HG03196 (cell line): ENCODE results near the gene TROAP.
"Not testable (repeated sequence)": the region's sequence is repeated elsewhere in the genome, so short reads cannot be mapped to it uniquely, and the experiment has no call there.

Source experiments
- ATAC-seq: cut with Tn5 transposase; IDR thresholded peaks from one replicate; pipeline ENCODE4 v1.9.1; 2021; ENCODE audit not compliant: unreplicated experiment

The TROAP gene

DNA sequence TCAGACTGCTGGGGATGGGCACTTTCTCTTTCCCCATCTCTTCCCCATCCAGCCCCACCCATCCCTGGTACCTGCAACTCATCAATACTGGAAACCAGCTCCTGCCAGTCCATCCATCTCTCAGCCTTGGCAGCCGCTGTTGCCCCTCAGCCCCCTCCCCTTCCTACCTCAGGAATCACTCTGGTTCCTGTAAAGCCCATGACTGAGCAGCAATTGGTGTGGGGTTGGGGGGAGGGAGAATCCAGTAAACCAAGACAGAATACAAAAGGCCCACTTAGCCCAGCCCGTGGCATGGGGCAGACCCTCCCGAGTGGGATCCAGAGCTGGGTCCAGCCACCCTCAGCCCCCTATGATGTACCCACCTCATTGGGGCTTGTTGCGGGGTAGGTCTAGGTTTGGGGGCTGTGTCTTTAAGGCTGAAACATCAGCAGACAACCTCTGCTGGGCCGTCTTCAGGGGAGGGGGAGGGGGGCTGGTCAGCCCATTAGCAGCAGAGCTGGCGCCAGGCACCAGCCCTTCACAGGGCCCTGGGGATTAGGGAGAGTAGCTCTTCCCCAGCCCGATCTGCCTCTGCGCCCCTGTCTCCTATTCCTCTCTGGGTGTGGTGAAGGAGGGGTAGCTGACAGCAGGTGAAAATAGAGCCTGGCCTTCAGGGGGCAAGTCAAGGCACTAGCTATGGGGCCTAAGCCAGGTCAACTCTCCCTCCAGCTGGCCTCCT is 28.8 kb upstream of the TROAP start:
- ATAC-seq, result no peak

DNA sequence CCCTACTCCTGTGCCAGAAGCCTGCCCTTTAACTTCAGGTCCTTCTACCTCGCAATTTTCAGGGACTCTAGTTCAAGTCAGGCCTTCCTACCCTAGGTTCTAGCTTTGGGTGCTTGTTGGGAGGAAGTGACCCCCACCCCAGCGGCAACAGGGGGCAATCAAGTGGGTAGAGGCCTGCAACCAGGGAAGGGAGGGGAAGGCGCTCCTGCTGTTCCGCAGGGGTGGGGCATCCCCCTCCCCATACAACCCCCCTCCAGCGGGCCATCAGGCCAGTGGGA is 28.3 kb upstream of the TROAP start:
- ATAC-seq, result no peak

DNA sequence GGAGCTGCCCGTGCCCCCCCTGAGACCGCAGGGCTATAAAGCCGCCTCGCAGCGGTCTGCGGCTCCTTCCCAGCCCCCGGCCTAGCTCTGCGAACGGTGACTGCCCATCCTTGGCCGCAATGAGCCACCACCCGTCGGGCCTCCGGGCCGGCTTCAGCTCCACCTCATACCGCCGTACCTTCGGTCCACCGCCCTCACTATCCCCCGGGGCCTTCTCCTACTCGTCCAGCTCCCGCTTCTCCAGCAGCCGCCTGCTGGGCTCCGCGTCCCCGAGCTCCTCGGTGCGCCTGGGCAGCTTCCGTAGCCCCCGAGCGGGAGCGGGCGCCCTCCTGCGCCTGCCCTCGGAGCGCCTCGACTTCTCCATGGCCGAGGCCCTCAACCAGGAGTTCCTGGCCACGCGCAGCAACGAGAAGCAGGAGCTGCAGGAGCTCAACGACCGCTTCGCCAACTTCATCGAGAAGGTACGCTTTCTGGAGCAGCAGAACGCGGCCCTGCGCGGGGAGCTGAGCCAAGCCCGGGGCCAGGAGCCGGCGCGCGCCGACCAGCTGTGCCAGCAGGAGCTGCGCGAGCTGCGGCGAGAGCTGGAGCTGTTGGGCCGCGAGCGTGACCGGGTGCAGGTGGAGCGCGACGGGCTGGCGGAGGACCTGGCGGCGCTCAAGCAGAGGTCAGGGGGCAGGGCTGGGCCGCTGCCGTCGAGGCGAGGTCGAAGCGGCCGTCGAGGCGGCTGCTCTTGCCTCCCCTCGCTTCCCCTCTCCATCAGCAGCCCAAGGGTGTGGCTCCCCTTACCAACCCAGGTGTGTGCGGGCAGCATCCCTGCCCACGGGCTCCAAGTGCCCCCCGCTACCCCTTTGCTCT is 27.7 kb upstream of the TROAP start, which contains the start of gene PRPH:
PRPH (plus strand) TSS at position 66 of the 855 bp plus-strand sequence; CDS start at position 120, 54 bp downstream.
- ATAC-seq, result no peak

DNA sequence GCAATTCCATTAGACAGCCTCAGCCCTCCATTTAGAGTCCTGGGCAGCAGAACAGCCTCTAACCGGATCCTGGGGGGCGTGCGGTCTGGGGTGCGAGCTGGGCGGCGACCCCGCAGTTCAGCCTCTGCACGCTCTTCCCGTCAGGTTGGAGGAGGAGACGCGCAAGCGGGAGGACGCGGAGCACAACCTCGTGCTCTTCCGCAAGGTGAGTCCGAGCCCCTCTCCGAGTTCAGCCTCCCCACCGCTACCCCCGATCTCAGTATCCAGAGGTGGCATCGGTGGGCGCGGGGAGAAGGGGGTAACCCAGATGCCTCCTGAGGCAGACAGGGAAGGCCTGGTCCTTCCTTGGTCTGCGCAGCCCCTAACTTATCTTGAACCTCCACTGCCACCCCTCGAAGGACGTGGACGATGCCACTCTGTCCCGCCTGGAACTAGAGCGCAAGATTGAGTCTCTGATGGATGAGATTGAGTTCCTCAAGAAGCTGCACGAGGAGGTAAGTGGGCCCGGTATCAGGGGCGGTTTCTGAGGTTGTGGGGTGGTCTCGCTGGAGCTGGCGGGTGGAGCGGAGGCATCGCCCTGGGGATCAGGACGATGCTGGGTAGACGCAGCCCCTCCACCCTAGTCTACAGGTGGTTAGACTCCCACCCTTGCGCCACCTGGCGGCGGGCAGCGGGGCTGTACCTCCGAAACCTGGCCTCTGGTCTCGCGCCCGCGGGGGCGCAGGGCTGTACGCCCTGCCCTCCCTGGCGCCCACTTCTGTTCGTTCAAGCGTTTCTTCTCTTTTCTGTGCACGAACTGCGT is 26.8 kb upstream of the TROAP start:
- no peak for ATAC-seq

DNA sequence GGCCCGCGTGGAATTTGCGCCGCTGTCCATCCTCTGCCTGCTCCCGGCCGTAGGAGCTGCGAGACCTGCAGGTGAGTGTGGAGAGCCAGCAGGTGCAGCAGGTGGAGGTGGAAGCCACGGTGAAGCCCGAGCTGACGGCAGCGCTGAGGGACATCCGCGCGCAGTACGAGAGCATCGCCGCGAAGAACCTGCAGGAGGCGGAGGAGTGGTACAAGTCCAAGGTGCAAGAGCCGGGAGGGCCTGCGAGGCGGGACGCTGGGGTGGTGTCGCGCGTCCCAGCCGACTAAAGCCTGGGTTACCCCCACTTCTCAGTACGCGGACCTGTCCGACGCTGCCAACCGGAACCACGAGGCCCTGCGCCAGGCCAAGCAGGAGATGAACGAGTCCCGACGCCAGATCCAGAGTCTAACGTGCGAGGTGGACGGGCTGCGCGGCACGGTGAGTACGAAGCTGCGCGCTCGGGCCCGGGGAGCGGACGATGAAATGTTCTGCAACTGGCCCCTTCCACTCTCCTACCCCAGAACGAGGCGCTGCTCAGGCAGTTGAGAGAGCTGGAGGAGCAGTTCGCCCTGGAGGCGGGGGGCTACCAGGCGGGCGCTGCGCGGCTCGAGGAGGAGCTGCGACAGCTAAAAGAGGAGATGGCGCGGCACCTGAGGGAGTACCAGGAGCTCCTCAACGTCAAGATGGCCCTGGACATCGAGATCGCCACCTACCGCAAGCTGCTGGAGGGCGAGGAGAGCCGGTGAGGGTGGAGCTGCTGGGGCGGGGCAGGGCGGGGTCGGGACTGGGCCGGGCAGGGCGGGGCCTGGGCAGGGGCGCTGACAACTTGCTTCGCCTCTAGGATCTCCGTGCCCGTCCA is 26.0 kb upstream of the TROAP start:
- no peak for ATAC-seq

DNA sequence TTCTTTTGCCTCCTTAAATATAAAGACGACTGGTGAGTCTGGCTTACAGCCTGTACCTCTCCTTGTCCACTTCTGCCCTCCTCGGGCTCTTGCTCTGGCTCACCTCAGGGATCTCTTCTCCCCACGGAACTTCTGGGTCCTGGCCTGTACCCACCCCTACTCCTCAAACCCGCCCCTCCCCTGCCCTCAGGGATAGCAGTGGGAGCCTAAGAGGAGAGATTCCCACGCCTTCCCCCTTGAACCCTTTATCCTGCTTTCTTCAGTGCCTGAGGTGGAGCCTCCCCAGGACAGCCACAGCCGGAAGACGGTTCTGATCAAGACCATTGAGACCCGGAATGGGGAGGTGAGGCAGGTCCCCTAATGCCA is 25.4 kb upstream of the TROAP start:
- ATAC-seq, result no peak

DNA sequence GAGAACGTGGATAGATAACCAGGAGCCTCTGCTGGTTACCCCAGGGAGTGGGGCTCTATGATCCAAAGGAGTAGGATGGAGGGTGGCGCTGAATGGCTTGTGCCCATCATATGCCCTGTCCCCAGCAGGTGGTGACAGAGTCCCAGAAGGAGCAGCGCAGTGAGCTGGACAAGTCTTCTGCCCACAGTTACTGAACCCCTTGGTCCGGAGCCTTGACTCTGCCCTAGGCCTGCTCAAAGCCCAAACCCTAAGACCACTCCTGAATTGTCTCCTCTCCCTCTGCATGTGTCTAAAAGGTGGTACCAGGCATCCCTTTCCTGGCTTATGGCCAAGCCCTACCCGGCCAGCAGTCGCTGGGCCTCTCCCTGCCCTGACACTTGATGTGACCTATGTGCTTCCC is 24.9 kb upstream of the TROAP start:
- no peak for ATAC-seq

DNA sequence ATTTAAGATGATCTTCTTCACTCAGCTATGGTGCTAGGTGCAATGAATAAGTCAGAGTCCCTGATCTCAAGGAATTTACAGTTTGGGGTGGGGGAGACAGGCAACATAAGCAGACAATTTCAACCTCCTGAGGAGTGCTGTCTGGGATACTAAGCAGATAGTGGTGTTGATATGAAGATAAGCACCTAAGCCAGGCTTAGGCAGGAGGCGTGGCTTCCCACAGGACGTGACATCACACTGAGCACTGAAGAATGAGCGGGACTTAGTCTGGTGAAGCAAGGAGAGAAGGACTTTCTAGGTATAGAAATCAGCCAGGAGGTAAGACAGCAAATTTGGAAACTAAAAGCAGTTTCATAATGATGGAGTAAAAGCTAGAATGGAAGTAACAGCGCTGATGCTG is 21.3 kb upstream of the TROAP start:
- ATAC-seq, result no peak

DNA sequence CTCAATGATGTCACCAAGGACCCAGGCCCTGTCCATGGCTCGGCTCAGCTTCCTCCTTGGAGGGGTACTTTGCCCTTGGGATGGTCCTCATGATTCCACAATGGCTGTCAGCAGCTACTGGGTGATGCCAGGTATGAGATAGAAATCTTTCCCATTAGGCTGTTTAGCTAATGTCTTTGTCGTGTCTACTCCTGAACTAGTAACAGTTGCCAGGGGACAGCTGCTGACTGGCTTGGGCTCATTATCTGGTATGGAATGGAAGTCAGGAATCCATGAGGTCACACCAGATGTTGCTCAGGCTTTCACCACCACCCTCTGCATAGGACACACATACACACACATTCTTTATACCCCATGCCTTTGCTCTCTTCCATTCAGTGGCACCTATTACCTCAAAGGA is 18.9 kb upstream of the TROAP start:
- ATAC-seq, result no peak

DNA sequence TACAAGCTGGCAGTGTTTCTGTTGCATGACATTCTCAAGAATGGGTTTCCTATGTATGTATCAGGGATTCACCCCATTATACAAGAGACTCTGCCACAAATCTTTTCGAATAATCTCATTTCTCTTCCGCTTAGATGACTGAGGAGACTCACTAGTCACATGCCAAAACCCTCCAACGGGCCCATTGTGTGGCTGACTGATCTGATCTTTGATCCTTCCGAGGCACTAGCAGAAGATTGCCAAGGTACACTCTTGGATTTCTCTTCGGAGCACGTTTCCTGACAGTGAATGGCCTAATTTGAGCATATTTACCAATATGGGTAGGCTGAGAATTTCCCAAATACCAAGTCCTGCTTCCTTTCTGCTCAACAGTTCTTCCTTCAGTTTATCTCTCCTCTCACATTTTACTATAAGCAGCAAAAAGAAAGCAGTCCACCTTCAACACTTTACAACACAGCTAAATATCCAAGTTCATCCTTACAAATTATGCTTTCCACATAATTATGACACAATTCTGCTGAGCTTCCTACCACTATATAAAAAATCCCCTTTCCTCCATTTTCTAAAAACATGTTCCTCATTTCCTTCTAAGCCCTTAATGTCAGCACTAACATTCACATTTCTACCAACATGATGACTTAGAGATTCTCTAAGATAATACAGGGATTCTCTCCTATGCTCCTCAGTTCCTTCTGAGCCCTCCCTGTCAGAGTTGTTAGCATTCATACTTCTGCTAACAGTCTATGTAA is 17.1 kb upstream of the TROAP start:
- ATAC-seq, result no peak

DNA sequence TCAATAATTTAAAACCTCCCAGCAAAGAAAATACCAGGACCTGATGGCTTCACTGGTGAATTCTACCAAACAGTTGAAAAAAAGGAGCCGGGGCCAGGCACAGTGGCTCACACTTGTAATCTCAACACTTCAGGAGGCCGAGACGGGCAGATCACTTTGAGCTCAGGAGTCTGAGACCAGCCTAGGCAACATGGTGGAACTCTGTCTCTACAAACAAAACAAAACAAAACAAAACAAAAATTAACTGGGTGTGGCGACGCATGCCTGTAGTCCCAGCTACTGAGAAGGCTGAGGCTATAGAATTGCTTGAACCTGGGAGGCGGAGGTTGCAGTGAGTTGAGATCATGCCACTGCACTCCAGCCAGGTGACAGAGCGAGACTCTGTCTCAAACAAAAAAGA is 13.7 kb upstream of the TROAP start:
- ATAC-seq, result no peak

DNA sequence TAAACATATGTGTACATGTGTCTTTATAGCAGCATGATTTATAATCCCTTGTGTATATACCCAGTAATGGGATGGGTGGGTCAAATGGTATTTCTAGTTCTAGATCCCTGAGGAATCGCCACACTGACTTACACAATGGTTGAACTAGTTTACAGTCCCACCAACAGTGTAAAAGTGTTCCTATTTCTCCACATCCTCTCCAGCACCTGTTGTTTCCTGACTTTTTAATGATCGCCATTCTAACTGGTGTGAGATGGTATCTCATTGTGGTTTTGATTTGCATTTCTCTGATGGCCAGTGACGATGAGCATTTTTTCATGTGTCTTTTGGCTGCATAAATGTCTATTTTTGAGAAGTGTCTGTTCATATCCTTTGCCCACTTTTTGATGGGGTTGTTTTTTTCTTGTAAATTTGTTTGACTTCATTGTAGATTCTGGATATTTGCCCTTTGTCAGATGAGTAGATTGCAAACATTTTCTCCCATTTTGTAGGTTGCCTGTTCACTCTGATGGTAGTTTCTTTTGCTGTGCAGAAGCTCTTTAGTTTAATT is 12.5 kb upstream of the TROAP start:
- ATAC-seq, result not testable (repeated sequence)

DNA sequence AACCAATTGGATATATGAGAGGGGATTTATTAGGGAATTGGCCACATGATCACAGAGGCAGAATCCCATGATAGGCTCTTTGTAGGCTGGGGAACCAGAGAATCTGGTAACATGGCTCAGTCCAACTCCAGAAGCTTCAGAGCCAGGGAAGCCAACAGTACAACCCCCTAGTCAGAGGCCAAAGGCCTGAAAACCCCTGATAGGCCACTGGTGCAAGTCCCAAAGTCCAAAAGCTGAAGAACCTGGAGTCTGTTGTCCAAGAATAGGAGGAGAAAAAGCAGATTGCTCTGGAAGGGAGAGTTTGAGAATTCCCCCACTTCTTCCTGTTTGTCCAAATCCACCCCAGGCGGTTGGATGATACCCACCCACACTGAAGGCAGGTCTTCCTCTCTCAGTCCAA is 8.2 kb upstream of the TROAP start:
- no peak for ATAC-seq

DNA sequence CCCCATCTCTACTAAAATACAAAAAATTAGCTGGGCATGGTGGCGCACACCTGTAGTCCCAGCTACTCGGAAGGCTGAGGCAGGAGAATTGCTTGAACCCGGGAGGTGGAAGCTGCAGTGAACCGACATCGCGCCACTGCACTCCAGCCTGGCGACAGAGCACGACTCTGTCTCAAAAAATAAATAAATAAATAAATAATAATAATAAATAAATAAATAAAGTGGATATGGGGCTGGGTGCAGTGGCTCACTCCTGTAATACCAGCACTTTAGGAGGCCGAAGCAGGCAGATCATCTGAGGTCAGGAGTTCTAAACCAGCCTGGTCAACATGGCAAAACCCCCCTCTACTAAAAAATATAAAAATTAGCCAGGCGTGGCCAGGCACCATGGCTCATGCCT is 5.9 kb upstream of the TROAP start:
- not testable (repeated sequence) for ATAC-seq

DNA sequence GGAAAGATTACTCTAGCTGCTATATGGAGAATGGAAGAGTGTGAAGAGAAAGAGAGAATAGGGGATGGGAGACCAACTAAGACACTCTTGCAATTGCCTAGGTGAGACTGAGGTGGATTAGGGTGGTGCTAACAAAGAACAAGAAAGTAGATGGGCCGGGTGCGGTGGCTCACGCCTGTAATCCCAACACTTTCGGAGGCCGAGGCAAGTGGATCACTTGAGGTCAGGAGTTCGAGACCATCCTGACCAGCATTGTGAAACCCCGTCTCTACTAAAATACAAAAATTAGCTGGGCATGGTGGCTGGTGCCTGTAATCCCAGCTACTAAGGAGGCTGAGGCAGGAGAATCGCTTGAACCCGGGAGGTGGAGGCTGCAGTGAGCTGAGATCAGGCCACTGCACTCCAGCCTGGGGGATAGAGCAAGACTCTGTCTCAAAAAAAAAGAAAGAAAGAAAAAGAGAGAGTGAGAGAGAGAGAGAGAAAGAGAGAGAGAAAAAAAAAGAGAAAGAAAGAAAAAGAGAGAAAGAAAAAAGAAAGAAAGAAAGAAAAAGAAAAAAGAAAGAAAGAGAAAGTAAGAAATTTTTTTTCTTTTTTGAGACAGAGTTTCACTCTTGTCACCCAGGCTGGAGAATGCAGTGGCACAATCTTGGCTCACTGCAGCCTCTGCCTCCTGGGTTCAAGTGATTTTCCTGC is 2.5 kb upstream of the TROAP start:
- not testable (repeated sequence) for ATAC-seq

DNA sequence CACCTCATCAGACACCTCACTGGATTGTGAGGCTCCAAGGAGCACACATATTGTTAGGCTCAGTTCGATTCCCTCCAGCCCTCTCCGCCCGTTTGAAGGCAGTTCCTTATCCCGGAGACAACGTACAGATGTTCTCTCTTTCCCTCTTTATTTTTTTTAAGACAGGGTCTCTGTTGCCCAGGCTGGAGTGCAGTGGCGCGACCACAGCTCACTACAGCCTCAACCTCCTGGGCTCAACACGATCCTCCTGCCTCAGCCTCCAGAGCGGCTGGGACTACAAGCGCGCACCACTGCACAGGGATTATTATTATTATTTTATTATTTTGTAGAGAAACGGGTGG is 718 bp upstream of the TROAP start:
- ATAC-seq, result no peak

DNA sequence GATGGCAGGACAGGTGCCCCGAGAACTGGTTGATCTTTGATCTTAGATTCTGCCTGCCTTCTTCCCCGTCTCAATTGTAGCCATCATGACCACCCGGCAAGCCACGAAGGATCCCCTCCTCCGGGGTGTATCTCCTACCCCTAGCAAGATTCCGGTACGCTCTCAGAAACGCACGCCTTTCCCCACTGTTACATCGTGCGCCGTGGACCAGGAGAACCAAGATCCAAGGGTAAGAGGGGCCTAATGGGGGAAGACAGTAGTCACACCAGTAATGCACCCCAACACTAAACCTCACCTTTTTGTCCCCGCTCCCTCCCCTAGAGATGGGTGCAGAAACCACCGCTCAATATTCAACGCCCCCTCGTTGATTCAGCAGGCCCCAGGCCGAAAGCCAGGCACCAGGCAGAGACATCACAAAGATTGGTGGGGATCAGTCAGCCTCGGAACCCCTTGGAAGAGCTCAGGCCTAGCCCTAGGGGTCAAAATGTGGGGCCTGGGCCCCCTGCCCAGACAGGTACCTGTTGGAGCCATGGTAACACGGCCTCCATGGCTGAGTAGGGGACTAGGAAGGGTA is 556 bp downstream of the TROAP start:
- no peak for ATAC-seq

DNA sequence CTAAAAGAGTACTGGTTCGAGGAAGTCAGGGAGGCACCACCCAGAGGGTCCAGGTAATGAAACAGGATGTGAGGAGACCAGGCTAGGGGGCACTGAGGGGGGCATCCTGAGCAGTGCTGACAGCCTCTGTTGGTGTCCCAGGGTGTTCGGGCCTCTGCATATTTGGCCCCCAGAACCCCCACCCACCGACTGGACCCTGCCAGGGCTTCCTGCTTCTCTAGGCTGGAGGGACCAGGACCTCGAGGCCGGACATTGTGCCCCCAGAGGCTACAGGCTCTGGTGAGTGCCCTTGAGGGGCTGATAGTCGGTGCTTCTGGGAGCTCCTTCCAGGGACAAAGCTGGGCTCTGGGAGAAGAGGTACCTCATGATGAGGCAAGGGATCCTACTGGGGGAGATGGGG is 2.6 kb downstream of the TROAP start:
- no peak for ATAC-seq

DNA sequence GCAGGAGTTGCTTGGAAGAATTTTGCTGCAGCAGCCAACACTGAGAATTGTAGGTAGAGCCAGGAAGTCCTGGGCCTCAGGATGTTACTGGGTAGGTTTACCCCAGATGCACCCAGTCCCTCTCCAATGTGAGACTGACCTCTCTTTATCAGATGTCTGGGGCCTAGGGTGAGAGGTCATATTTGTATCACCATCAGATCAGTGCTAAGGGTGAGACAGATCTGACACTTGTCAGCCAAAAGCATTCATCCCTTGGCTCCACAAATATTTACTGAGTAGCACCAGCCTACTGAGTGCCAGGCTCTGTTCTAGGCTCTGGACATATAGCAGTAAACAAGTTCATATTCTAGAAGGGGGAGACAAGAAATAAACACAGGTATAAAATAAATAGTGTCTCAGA is 4.3 kb downstream of the TROAP start:
- no peak for ATAC-seq
